HG03558 (cell line): Measurements from ENCODE around the gene RAI1.
A peak's percentile ranks its signal among the peaks of the same experiment; 100 is the strongest.

Experiments used
- ATAC-seq: cut with Tn5 transposase; IDR thresholded peaks from one replicate; pipeline ENCODE4 v1.9.1; 2021; ENCODE audit warnings: moderate number of reproducible peaks; ENCODE audit not compliant: unreplicated experiment; ENCODE audit errors: extremely low read depth

The RAI1 gene

GRCh38 chr17:17835415-17836249 lies 154.4 kb downstream of the RAI1 start:
- ATAC-seq = no peak

GRCh38 chr17:17836250-17836817 lies 155.1 kb downstream of the RAI1 start:
- peak; percentile 44 for ATAC-seq

- ATAC-seq = peak; percentile 2
These were observed 155.6 kb downstream of the RAI1 start, which contains the start of gene SREBF1 for GRCh38 chr17:17836818-17837379. Gene SREBF1 (minus strand): TSS chr17:17836986. CDS start chr17:17836817, 169 bp downstream.

GRCh38 chr17:17837380-17837821 lies 156.1 kb downstream of the RAI1 start:
- no peak for ATAC-seq

GRCh38 chr17:17837966-17838962 lies 157.0 kb downstream of the RAI1 start:
- no peak for ATAC-seq

GRCh38 chr17:17839791-17840707 lies 158.8 kb downstream of the RAI1 start:
- no peak for ATAC-seq

GRCh38 chr17:17840751-17841591 lies 159.7 kb downstream of the RAI1 start:
- ATAC-seq = no peak

- no peak for ATAC-seq
These were observed 160.4 kb downstream of the RAI1 start for GRCh38 chr17:17841601-17842025.

- no peak for ATAC-seq
These were observed 161.0 kb downstream of the RAI1 start for GRCh38 chr17:17842111-17842876.

GRCh38 chr17:17843096-17843495 lies 161.8 kb downstream of the RAI1 start:
- no peak for ATAC-seq

GRCh38 chr17:17844079-17844478 lies 162.8 kb downstream of the RAI1 start:
- ATAC-seq = no peak

GRCh38 chr17:17844500-17844899 lies 163.2 kb downstream of the RAI1 start:
- no peak for ATAC-seq

- no peak for ATAC-seq
These were observed 164.0 kb downstream of the RAI1 start for GRCh38 chr17:17845046-17845775.

GRCh38 chr17:17846003-17846402 lies 164.7 kb downstream of the RAI1 start:
- no peak for ATAC-seq

GRCh38 chr17:17846645-17847044 lies 165.4 kb downstream of the RAI1 start:
- no peak for ATAC-seq

- no peak for ATAC-seq
These were observed 165.9 kb downstream of the RAI1 start for GRCh38 chr17:17847118-17847689.
